ENCODE results near the gene GPR4.

Gene GPR4

DNA sequence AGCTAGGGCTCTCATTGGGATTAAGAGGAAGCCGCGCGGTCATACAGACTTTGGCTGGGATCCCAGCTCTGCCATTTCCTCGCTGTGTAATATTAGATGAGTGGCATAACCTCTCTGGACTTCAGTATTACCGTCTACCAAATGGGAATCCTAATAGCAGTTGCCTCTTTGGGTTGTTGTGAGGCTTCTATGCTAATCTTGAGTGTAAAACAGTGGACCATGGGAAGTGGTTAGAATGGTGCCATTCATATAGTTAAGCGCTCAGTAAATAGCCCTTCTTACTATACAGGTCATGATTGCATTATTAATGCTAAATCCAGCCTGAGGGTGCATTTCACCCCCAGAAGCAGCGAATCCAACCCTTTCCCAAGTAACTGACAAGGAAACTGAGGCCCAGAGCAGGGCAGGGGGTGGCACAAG lies 16.8 kb downstream of the GPR4 start:
- TF ChIP-seq, protein P1, sequence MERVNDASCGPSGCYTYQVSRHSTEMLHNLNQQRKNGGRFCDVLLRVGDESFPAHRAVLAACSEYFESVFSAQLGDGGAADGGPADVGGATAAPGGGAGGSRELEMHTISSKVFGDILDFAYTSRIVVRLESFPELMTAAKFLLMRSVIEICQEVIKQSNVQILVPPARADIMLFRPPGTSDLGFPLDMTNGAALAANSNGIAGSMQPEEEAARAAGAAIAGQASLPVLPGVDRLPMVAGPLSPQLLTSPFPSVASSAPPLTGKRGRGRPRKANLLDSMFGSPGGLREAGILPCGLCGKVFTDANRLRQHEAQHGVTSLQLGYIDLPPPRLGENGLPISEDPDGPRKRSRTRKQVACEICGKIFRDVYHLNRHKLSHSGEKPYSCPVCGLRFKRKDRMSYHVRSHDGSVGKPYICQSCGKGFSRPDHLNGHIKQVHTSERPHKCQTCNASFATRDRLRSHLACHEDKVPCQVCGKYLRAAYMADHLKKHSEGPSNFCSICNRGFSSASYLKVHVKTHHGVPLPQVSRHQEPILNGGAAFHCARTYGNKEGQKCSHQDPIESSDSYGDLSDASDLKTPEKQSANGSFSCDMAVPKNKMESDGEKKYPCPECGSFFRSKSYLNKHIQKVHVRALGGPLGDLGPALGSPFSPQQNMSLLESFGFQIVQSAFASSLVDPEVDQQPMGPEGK (CRISPR knock-in tag; IDR thresholded peaks at IDR 0.05; ENCODE audit: borderline replicate concordance) = peak; percentile 19; the same call in 1 of the 2 replicates
- TF ChIP-seq ISL1 (CRISPR knock-in tag; IDR thresholded peaks at IDR 0.05) = peak; percentile 26; the same call in 1 of the 2 replicates
- no peak for TF ChIP-seq ZNF565 (CRISPR knock-in tag; conservative IDR thresholded peaks at IDR 0.05; ENCODE audit: low read depth)
- ATAC-seq = no peak

DNA sequence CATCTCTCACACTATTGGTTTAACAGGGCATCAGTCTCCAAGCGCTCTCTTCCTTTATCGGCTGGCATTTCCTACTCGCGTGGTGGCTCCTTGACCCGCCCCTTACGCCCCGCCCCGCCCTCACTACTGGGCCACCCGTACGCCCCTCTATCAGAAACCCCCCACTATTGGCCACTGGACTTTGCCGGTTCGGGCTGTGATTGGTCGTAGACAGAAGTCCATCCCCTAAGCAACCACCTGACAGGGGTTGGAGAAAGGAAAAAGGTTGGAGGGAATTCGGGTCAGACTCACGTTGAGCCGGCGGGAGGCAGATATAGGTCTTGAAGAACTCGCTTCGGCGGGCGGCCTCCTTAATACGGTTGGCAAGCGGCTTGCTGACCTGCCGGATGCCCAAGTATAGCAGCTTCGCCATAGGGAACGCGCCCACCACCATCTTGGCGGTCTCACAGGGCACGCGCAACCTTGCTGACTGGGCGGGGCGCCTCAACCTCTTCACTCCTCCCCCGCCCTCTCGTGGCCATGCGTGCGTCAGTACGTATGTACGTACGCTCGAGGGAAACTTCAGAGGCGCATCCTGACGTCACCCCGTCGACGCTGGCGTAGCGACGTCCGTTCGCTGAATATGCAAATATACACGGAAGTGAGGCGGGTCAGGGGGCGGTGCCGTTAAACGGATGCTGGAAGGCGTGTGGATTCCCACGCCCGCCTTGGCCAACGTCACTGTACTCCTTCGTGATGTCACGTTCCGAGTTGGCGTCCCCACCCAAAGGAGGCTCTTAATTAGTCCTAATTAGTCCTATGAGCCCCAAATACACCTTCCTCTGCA lies 17.5 kb downstream of the GPR4 start, which contains the start of gene OPA3:
OPA3 (minus strand) TSS at position 471 of the 826 bp plus-strand sequence; CDS start at position 433, 38 bp downstream.
- peak; percentile 96 for ATAC-seq
- TF ChIP-seq RARB (CRISPR knock-in tag; IDR thresholded peaks at IDR 0.05) (no peak), TOX (CRISPR knock-in tag; IDR thresholded peaks at IDR 0.05; ENCODE audit: borderline replicate concordance) (peak; percentile 27; the same call in 1 of the 2 replicates), ZFP30 (CRISPR knock-in tag; IDR thresholded peaks at IDR 0.05) (no peak), PPARA (CRISPR knock-in tag; IDR thresholded peaks at IDR 0.05; ENCODE audit: borderline replicate concordance) (no peak), BACH2 (CRISPR knock-in tag; IDR thresholded peaks at IDR 0.05; ENCODE audit: borderline replicate concordance) (no peak)
- TF ChIP-seq, protein P2, sequence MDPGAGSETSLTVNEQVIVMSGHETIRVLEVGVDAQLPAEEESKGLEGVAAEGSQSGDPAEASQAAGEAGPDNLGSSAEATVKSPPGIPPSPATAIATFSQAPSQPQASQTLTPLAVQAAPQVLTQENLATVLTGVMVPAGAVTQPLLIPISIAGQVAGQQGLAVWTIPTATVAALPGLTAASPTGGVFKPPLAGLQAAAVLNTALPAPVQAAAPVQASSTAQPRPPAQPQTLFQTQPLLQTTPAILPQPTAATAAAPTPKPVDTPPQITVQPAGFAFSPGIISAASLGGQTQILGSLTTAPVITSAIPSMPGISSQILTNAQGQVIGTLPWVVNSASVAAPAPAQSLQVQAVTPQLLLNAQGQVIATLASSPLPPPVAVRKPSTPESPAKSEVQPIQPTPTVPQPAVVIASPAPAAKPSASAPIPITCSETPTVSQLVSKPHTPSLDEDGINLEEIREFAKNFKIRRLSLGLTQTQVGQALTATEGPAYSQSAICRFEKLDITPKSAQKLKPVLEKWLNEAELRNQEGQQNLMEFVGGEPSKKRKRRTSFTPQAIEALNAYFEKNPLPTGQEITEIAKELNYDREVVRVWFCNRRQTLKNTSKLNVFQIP (CRISPR knock-in tag; IDR thresholded peaks at IDR 0.05; ENCODE audit: borderline replicate concordance, low read depth) = no peak

DNA sequence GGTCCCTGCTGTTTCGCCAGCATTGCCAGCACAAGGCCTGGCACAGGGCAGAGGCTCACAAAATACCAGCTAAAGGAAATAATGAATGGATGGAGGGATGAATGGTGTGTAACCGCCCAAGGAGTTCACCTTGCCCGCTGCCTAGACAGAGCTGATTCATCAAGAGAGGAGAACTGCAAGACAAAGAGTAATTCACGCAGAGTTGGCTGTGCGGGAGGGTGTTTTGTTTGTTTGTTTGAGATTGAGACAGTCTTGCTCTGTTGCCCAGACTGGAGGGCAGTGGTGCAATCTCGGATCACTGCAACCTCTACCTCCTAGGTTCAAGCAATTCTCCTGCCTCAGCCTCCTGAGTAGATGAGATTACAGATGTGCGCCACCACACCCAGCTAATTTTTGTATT lies 20.4 kb downstream of the GPR4 start:
- no peak for ATAC-seq
- no peak for TF ChIP-seq ZNF565 (CRISPR knock-in tag; conservative IDR thresholded peaks at IDR 0.05; ENCODE audit: low read depth)
- TF ChIP-seq, protein P3, sequence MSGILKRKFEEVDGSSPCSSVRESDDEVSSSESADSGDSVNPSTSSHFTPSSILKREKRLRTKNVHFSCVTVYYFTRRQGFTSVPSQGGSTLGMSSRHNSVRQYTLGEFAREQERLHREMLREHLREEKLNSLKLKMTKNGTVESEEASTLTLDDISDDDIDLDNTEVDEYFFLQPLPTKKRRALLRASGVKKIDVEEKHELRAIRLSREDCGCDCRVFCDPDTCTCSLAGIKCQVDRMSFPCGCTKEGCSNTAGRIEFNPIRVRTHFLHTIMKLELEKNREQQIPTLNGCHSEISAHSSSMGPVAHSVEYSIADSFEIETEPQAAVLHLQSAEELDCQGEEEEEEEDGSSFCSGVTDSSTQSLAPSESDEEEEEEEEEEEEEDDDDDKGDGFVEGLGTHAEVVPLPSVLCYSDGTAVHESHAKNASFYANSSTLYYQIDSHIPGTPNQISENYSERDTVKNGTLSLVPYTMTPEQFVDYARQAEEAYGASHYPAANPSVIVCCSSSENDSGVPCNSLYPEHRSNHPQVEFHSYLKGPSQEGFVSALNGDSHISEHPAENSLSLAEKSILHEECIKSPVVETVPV (CRISPR knock-in tag; IDR thresholded peaks at IDR 0.05) = no peak
- no peak for TF ChIP-seq TCF4 (CRISPR knock-in tag; IDR thresholded peaks at IDR 0.05; ENCODE audit: borderline replicate concordance)
- no peak for TF ChIP-seq ZNF8 (CRISPR knock-in tag; IDR thresholded peaks at IDR 0.05)
- no peak for TF ChIP-seq ZC3H10 (CRISPR knock-in tag; IDR thresholded peaks at IDR 0.05)
- no peak for TF ChIP-seq ARNTL (CRISPR knock-in tag; IDR thresholded peaks at IDR 0.05; ENCODE audit: borderline replicate concordance, low read depth)
- TF ChIP-seq, protein P4, sequence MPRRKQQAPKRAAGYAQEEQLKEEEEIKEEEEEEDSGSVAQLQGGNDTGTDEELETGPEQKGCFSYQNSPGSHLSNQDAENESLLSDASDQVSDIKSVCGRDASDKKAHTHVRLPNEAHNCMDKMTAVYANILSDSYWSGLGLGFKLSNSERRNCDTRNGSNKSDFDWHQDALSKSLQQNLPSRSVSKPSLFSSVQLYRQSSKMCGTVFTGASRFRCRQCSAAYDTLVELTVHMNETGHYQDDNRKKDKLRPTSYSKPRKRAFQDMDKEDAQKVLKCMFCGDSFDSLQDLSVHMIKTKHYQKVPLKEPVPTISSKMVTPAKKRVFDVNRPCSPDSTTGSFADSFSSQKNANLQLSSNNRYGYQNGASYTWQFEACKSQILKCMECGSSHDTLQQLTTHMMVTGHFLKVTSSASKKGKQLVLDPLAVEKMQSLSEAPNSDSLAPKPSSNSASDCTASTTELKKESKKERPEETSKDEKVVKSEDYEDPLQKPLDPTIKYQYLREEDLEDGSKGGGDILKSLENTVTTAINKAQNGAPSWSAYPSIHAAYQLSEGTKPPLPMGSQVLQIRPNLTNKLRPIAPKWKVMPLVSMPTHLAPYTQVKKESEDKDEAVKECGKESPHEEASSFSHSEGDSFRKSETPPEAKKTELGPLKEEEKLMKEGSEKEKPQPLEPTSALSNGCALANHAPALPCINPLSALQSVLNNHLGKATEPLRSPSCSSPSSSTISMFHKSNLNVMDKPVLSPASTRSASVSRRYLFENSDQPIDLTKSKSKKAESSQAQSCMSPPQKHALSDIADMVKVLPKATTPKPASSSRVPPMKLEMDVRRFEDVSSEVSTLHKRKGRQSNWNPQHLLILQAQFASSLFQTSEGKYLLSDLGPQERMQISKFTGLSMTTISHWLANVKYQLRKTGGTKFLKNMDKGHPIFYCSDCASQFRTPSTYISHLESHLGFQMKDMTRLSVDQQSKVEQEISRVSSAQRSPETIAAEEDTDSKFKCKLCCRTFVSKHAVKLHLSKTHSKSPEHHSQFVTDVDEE (CRISPR knock-in tag; IDR thresholded peaks at IDR 0.05) = no peak
- no peak for TF ChIP-seq RARB (CRISPR knock-in tag; IDR thresholded peaks at IDR 0.05)
- TF ChIP-seq, protein P1 (CRISPR knock-in tag; IDR thresholded peaks at IDR 0.05; ENCODE audit: borderline replicate concordance) = no peak
- no peak for TF ChIP-seq OSR1 (CRISPR knock-in tag; IDR thresholded peaks at IDR 0.05)
- no peak for TF ChIP-seq ZFP3 (CRISPR knock-in tag; IDR thresholded peaks at IDR 0.05)
- TF ChIP-seq, protein P5, sequence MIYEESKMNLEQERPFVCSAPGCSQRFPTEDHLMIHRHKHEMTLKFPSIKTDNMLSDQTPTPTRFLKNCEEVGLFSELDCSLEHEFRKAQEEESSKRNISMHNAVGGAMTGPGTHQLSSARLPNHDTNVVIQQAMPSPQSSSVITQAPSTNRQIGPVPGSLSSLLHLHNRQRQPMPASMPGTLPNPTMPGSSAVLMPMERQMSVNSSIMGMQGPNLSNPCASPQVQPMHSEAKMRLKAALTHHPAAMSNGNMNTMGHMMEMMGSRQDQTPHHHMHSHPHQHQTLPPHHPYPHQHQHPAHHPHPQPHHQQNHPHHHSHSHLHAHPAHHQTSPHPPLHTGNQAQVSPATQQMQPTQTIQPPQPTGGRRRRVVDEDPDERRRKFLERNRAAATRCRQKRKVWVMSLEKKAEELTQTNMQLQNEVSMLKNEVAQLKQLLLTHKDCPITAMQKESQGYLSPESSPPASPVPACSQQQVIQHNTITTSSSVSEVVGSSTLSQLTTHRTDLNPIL (CRISPR knock-in tag; IDR thresholded peaks at IDR 0.05; ENCODE audit: low read depth) = no peak
- no peak for TF ChIP-seq ESRRG (CRISPR knock-in tag; IDR thresholded peaks at IDR 0.05)
- no peak for TF ChIP-seq TOX (CRISPR knock-in tag; IDR thresholded peaks at IDR 0.05; ENCODE audit: borderline replicate concordance)
- TF ChIP-seq ZNF70 (CRISPR knock-in tag; IDR thresholded peaks at IDR 0.05) = no peak
- TF ChIP-seq ZFP30 (CRISPR knock-in tag; IDR thresholded peaks at IDR 0.05) = no peak

All from SK-N-SH treated with all-trans-retinoic acid at 6 μM for 48 hours (cell line).